ENCODE data around the gene N4BP2. TPM values are rescaled to one million over a fixed set of nuclear protein-coding genes. Genes with fewer than 3 reads are reported as not detected.
"Not testable (repeated sequence)": the region's sequence is repeated elsewhere in the genome, so short reads cannot be mapped to it uniquely, and the experiment has no call there.

Gene N4BP2
- total RNA-seq, 1 experiment from 2014 or later, result 7.8 TPM

- no peaks in the 10 kb centered on the region for H3F3A ChIP-seq (ENCODE audit: insufficient read depth, low read depth)
- no peaks in the 10 kb centered on the region for H3K79me2 ChIP-seq (ENCODE audit: low read depth)
- H2AFZ ChIP-seq, result no peak overlapping the region
- no peaks in the 10 kb centered on the region for H3K4me1 ChIP-seq (replicated peaks; ENCODE audit: insufficient read depth)
- CTCF ChIA-PET, result no interaction called here
- H3K27me3 ChIP-seq (ENCODE audit: insufficient read depth, low read depth), result no peaks in the 10 kb centered on the region
- DNase-seq, result no peak
- POLR2A ChIA-PET (ENCODE audit: unreplicated experiment), result no interaction called here
- no peak overlapping the region for H3K4me2 ChIP-seq
- no TSS peak for BruUV-seq (replicated peaks)
- H3K36me3 ChIP-seq (ENCODE audit: low read depth), result 0 out of 2 replicates have a peak, but pooled peaks cover 4% of the 10 kb centered on the region
- no peaks in the 10 kb centered on the region for H3K9me3 ChIP-seq (ENCODE audit: insufficient read depth, low read depth)
- no peak overlapping the region for H3K27ac ChIP-seq
- no peaks in the 10 kb centered on the region for H4K20me1 ChIP-seq (ENCODE audit: insufficient read depth)
- TF ChIP-seq EZH2 (IDR thresholded peaks at IDR 0.05; ENCODE audit: low read depth) (no peak), CTCF (conservative IDR thresholded peaks at IDR 0.05) (no peak)
- H3K9me2 ChIP-seq (ENCODE audit: insufficient read depth), result no peaks in the 10 kb centered on the region
- no peak overlapping the region for H3K4me3 ChIP-seq
- intact Hi-C loops (cut with micrococcal nuclease; ENCODE audit: unreplicated experiment), result no loop called here
Observed at GRCh38 chr4:40140196-40140595, 83.5 kb downstream of the N4BP2 start.

- POLR2A ChIA-PET (ENCODE audit: unreplicated experiment); H3F3A ChIP-seq (ENCODE audit: insufficient read depth, low read depth); H3K36me3 ChIP-seq (ENCODE audit: low read depth); DNase-seq; intact Hi-C loops (cut with micrococcal nuclease; ENCODE audit: unreplicated experiment); H2AFZ ChIP-seq; H3K4me1 ChIP-seq (replicated peaks; ENCODE audit: insufficient read depth); H3K79me2 ChIP-seq (ENCODE audit: low read depth); H3K9me2 ChIP-seq (ENCODE audit: insufficient read depth); CTCF ChIA-PET; H3K9me3 ChIP-seq (ENCODE audit: insufficient read depth, low read depth); BruUV-seq (replicated peaks); H3K4me2 ChIP-seq; H3K4me3 ChIP-seq; H3K27ac ChIP-seq; H3K27me3 ChIP-seq (ENCODE audit: insufficient read depth, low read depth); H4K20me1 ChIP-seq (ENCODE audit: insufficient read depth): not testable (repeated sequence)
Observed at GRCh38 chr4:40140597-40140996, 83.9 kb downstream of the N4BP2 start.

GRCh38 chr4:40143926-40144508, 87.4 kb downstream of the N4BP2 start:
- intact Hi-C loops (cut with micrococcal nuclease; ENCODE audit: unreplicated experiment), result no loop called here
- Histone ChIP-seq H3K9me2 (ENCODE audit: insufficient read depth) (no peaks in the 10 kb centered on the region), H3K4me3 (no peak overlapping the region), H3K27ac (no peak overlapping the region), H3K36me3 (ENCODE audit: low read depth) (no peaks in the 10 kb centered on the region), H3K4me1 (replicated peaks; ENCODE audit: insufficient read depth) (no peaks in the 10 kb centered on the region), H3K9me3 (ENCODE audit: insufficient read depth, low read depth) (no peaks in the 10 kb centered on the region; the same call in 1 of the 2 replicates), H3K27me3 (ENCODE audit: insufficient read depth, low read depth) (no peaks in the 10 kb centered on the region), H3K4me2 (no peak overlapping the region), H2AFZ (no peak overlapping the region), H4K20me1 (ENCODE audit: insufficient read depth) (no peaks in the 10 kb centered on the region), H3F3A (ENCODE audit: insufficient read depth, low read depth) (0 out of 2 replicates have a peak, but pooled peaks cover 3% of the 10 kb centered on the region), H3K79me2 (ENCODE audit: low read depth) (no peaks in the 10 kb centered on the region)
- no peak for DNase-seq
- no TSS peak for BruUV-seq (replicated peaks)
- no peak for TF ChIP-seq EZH2 (IDR thresholded peaks at IDR 0.05; ENCODE audit: low read depth)
- no peak for TF ChIP-seq CTCF (conservative IDR thresholded peaks at IDR 0.05)
- ChIA-PET CTCF (no interaction called here), POLR2A (ENCODE audit: unreplicated experiment) (no interaction called here)

- H3K9me2 ChIP-seq (ENCODE audit: insufficient read depth), result no peaks in the 10 kb centered on the region
- TF ChIP-seq EZH2 (IDR thresholded peaks at IDR 0.05; ENCODE audit: low read depth) (no peak), CTCF (conservative IDR thresholded peaks at IDR 0.05) (no peak)
- H3F3A ChIP-seq (ENCODE audit: insufficient read depth, low read depth), result 0 out of 2 replicates have a peak, but pooled peaks cover 4% of the 10 kb centered on the region
- ChIA-PET CTCF (no interaction called here), POLR2A (ENCODE audit: unreplicated experiment) (no interaction called here)
- no peak overlapping the region for H3K4me2 ChIP-seq
- no peaks in the 10 kb centered on the region; the same call in 1 of the 2 replicates for H3K9me3 ChIP-seq (ENCODE audit: insufficient read depth, low read depth)
- DNase-seq, result no peak
- no peaks in the 10 kb centered on the region for H3K36me3 ChIP-seq (ENCODE audit: low read depth)
- BruUV-seq (replicated peaks), result no TSS peak
- no peak overlapping the region for H3K4me3 ChIP-seq
- no peak overlapping the region for H3K27ac ChIP-seq
- no peaks in the 10 kb centered on the region for H3K4me1 ChIP-seq (replicated peaks; ENCODE audit: insufficient read depth)
- H3K79me2 ChIP-seq (ENCODE audit: low read depth), result no peaks in the 10 kb centered on the region
- H3K27me3 ChIP-seq (ENCODE audit: insufficient read depth, low read depth), result no peaks in the 10 kb centered on the region
- intact Hi-C loops (cut with micrococcal nuclease; ENCODE audit: unreplicated experiment), result no loop called here
- no peak overlapping the region for H2AFZ ChIP-seq
- H4K20me1 ChIP-seq (ENCODE audit: insufficient read depth), result no peaks in the 10 kb centered on the region
Observed at GRCh38 chr4:40144716-40145115, 88.1 kb downstream of the N4BP2 start.

- H3K9me3 ChIP-seq (ENCODE audit: insufficient read depth, low read depth); H2AFZ ChIP-seq; H3K27me3 ChIP-seq (ENCODE audit: insufficient read depth, low read depth); H3K79me2 ChIP-seq (ENCODE audit: low read depth); H3K4me2 ChIP-seq; intact Hi-C loops (cut with micrococcal nuclease; ENCODE audit: unreplicated experiment); POLR2A ChIA-PET (ENCODE audit: unreplicated experiment); H3F3A ChIP-seq (ENCODE audit: insufficient read depth, low read depth); H3K9me2 ChIP-seq (ENCODE audit: insufficient read depth); DNase-seq; CTCF ChIA-PET; H3K4me3 ChIP-seq; H3K27ac ChIP-seq; H4K20me1 ChIP-seq (ENCODE audit: insufficient read depth); H3K36me3 ChIP-seq (ENCODE audit: low read depth); BruUV-seq (replicated peaks); H3K4me1 ChIP-seq (replicated peaks; ENCODE audit: insufficient read depth): not testable (repeated sequence)
Observed at GRCh38 chr4:40147490-40147889, 90.8 kb downstream of the N4BP2 start.
